Lower leg skin (tissue), 3 donors: ENCODE measurements around the gene CLMN.
"Not testable (repeated sequence)": the region's sequence is repeated elsewhere in the genome, so short reads cannot be mapped to it uniquely, and the experiment has no call there.

ENCODE experiments used
- POLR2A ChIP-seq, 2 donors: fragments of 450-650 bp; IDR thresholded peaks; one replicate each; pipeline ENCODE4 v1.6.1; 2016 to 2017; ENCODE audit warnings: antibody characterized with exemption in 2 of 2, mild to moderate bottlenecking in 1 of 2, moderate library complexity in 1 of 2
- TF ChIP-seq, protein P1 (sequence below), 3 donors: fragments of 450-650 bp; IDR thresholded peaks; one replicate each; pipeline ENCODE4 v1.5.1; 2016; ENCODE audit warnings: antibody characterized with exemption in 3 of 3, mild to moderate bottlenecking in 3 of 3, moderate library complexity in 2 of 3

DNA sequence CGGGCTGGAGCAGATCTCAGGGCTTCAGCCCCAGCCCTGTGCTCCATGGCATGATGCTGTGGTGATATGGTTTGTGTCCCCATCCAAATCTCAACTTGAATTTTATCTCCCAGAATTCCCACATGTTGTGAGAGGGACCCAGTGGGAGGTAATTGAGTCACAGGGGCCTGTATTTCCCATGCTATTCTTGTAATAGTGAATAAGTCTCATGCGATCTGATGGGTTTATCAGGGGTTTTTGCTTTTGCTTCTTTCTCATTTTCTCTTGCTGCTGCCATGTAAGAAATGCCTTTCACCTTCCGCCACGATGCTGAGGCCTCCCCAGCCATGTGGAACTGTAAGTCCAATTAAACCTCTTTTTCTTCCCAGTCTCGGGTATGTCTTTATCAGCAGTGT lies 36.7 kb downstream of the CLMN start:
- TF ChIP-seq, protein P1, sequence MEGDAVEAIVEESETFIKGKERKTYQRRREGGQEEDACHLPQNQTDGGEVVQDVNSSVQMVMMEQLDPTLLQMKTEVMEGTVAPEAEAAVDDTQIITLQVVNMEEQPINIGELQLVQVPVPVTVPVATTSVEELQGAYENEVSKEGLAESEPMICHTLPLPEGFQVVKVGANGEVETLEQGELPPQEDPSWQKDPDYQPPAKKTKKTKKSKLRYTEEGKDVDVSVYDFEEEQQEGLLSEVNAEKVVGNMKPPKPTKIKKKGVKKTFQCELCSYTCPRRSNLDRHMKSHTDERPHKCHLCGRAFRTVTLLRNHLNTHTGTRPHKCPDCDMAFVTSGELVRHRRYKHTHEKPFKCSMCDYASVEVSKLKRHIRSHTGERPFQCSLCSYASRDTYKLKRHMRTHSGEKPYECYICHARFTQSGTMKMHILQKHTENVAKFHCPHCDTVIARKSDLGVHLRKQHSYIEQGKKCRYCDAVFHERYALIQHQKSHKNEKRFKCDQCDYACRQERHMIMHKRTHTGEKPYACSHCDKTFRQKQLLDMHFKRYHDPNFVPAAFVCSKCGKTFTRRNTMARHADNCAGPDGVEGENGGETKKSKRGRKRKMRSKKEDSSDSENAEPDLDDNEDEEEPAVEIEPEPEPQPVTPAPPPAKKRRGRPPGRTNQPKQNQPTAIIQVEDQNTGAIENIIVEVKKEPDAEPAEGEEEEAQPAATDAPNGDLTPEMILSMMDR (IDR thresholded peaks at IDR 0.05): not testable (repeated sequence)
- TF ChIP-seq POLR2A (IDR thresholded peaks at IDR 0.05): not testable (repeated sequence)
